CD14-positive monocyte (primary cell): ENCODE measurements around the gene SMIM29. TPM values are rescaled to one million over a fixed set of nuclear protein-coding genes. Genes with fewer than 3 reads are reported as not detected.

Experiments used
- DNase-seq, 3 donors: peaks; one replicate each; pipeline ENCODE4 v3.0.0-alpha.2; 2011 to 2022
- H2AFZ ChIP-seq: 2 replicates; pipeline ENCODE4 v1.6.0; 2012; ENCODE audit warnings: mild to moderate bottlenecking, low read depth, low read length, inconsistent platforms; ENCODE audit not compliant: insufficient read depth, poor library complexity, severe bottlenecking
- H3K27ac ChIP-seq, 2 donors: 1 replicate in 1 of 2; 2 replicates in 1 of 2; pipeline ENCODE4 v1.5.1; 2012 to 2013; ENCODE audit warnings: low read length in 2 of 2, control low read depth in 1 of 2, inconsistent platforms in 1 of 2, low read depth in 1 of 2, mild to moderate bottlenecking in 1 of 2
- H3K27me3 ChIP-seq, 2 donors: one replicate each; pipeline versions ENCODE4 v1.6.0 to v1.6.1; 2011 to 2013; ENCODE audit warnings: low read length in 2 of 2; ENCODE audit not compliant: control insufficient read depth in 2 of 2, insufficient read depth in 2 of 2
- H3K36me3 ChIP-seq, 2 donors: replicated peaks in 1 of 2; 1 replicate in 1 of 2; 2 replicates in 1 of 2; pipeline versions ENCODE4 v1.5.1 to v1.6.1; 2012 to 2013; ENCODE audit warnings: low read length in 2 of 2, control low read depth in 1 of 2, inconsistent platforms in 1 of 2, mild to moderate bottlenecking in 1 of 2; ENCODE audit not compliant: insufficient read depth in 2 of 2, control insufficient read depth in 1 of 2
- H3K4me1 ChIP-seq, 2 donors: 1 replicate in 1 of 2; 2 replicates in 1 of 2; pipeline versions ENCODE4 v1.5.1 to v1.6.1; 2012 to 2013; ENCODE audit warnings: low read length in 2 of 2, control low read depth in 1 of 2, inconsistent platforms in 1 of 2, mild to moderate bottlenecking in 1 of 2, moderate library complexity in 1 of 2; ENCODE audit not compliant: insufficient read depth in 2 of 2, control insufficient read depth in 1 of 2
- H3K4me2 ChIP-seq: replicated peaks from 2 replicates; pipeline ENCODE3; 2012; ENCODE audit warnings: low read length, moderate library complexity, mild to moderate bottlenecking; ENCODE audit not compliant: poor library complexity, severe bottlenecking; ENCODE audit errors: extremely low read depth
- H3K4me3 ChIP-seq, 3 experiments: fragments of 200-600 bp in 1 of 3; sonication (generic) in 1 of 3; replicated peaks in 1 of 3; 1 replicate in 2 of 3; 2 replicates in 1 of 3; pipeline ENCODE4 v1.5.1; 2011 to 2013; ENCODE audit warnings: low read length in 3 of 3, mild to moderate bottlenecking in 3 of 3, control low read depth in 2 of 3, low read depth in 2 of 3, inconsistent platforms in 1 of 3, moderate library complexity in 1 of 3
- H3K79me2 ChIP-seq: 2 replicates; pipeline ENCODE4 v1.6.0; 2012; ENCODE audit warnings: mild to moderate bottlenecking, control low read depth, inconsistent platforms, low read length, moderate library complexity; ENCODE audit not compliant: insufficient read depth
- H3K9ac ChIP-seq: 2 replicates; pipeline ENCODE4 v1.6.0; 2017; ENCODE audit warnings: low read length, mild to moderate bottlenecking; ENCODE audit not compliant: insufficient read depth, poor library complexity, severe bottlenecking
- H3K9me3 ChIP-seq, 2 donors: replicated peaks in 1 of 2; 1 replicate in 1 of 2; 2 replicates in 1 of 2; pipeline versions ENCODE4 v1.5.1 to v1.6.1; 2012 to 2013; ENCODE audit warnings: low read length in 2 of 2, control low read depth in 1 of 2; ENCODE audit not compliant: control insufficient read depth in 1 of 2, insufficient read depth in 1 of 2
- H4K20me1 ChIP-seq: 2 replicates; pipeline ENCODE4 v1.6.0; 2012; ENCODE audit warnings: mild to moderate bottlenecking, low read length, control low read depth, moderate library complexity; ENCODE audit not compliant: insufficient read depth
- H3K27ac Mint-ChIP-seq, 7 donors: one replicate each; pipeline ENCODE4 v1.8.0; 2020; ENCODE audit warnings: mild to moderate bottlenecking in 7 of 7, mixed read lengths in 7 of 7, moderate library complexity in 6 of 7, inconsistent platforms in 2 of 7
- H3K27me3 Mint-ChIP-seq, 3 donors: one replicate each; pipeline ENCODE4 v1.8.0; 2021 to 2022; ENCODE audit warnings: low read depth in 3 of 3, mild to moderate bottlenecking in 3 of 3, mixed read lengths in 3 of 3, moderate library complexity in 3 of 3, inconsistent platforms in 1 of 3
- H3K36me3 Mint-ChIP-seq, 2 donors: one replicate each; pipeline ENCODE4 v1.8.0; 2020; ENCODE audit warnings: mixed read lengths in 2 of 2, inconsistent platforms in 1 of 2, mild to moderate bottlenecking in 1 of 2
- H3K4me1 Mint-ChIP-seq: one replicate; pipeline ENCODE4 v1.8.0; 2020; ENCODE audit warnings: mild to moderate bottlenecking, mixed read lengths
- H3K4me3 Mint-ChIP-seq, 2 donors: one replicate each; pipeline ENCODE4 v1.8.0; 2020; ENCODE audit warnings: mild to moderate bottlenecking in 2 of 2, mixed read lengths in 2 of 2, moderate library complexity in 1 of 2
- H3K9me3 Mint-ChIP-seq, 7 donors: one replicate each; pipeline ENCODE4 v1.8.0; 2020 to 2022; ENCODE audit warnings: mixed read lengths in 7 of 7, mild to moderate bottlenecking in 6 of 7, moderate library complexity in 6 of 7, inconsistent platforms in 2 of 7
- CTCF ChIP-seq: fragments of 200-600 bp; IDR thresholded peaks from one replicate; pipeline ENCODE4 v1.8.0; 2022; ENCODE audit warnings: antibody characterized with exemption, mild to moderate bottlenecking
- WGBS: methylation state at CpG from one replicate; pipeline ENCODE4 v1.1.5; 2013; ENCODE audit warnings: missing lambda C conversion rate; ENCODE audit not compliant: insufficient coverage; 5-methylcytosine and 5-hydroxymethylcytosine counted together
- intact Hi-C, 2 donors: fragments of 100-400 bp; cut with micrococcal nuclease; formaldehyde crosslinking; loops; one replicate each; pipeline versions ENCODE4 v1.15.0 to v1.15.1; 2023
- polyA plus RNA-seq, 3 donors: library from polyadenylated mRNA; depleted of rRNA in 1 of 3; unstranded in 2 of 3; stranded (reverse) in 1 of 3; fragments of 300-500 nt in 2 of 3; fragments of >200 nt in 1 of 3; fragmentation: Illumina TruSeq in 2 of 3; gene quantifications; 1 replicate in 2 of 3; 2 replicates in 1 of 3; pipeline ENCODE4 v1.2.3, GENCODE V29; 2012 to 2021

SMIM29 gene
- polyA plus RNA-seq, 3 donors, result 57.2 to 66.7 (median 60.5) TPM

GRCh38 chr6:34231566-34232336 is 17.1 kb downstream of the SMIM29 start:
- no peak overlapping the region for H3K27ac ChIP-seq
- intact Hi-C loops, result no loop called here
- H3K9ac ChIP-seq, result no peak overlapping the region
- H3K4me3 Mint-ChIP-seq, result no peak overlapping the region
- no peak overlapping the region for H3K4me2 ChIP-seq
- TF ChIP-seq CTCF, result no peak
- H3K4me1 ChIP-seq, result peaks cover 30 to 41% of the 10 kb centered on the region in 2 donors
- no peaks in the 10 kb centered on the region for H4K20me1 ChIP-seq
- no peaks in the 10 kb centered on the region for H3K9me3 ChIP-seq
- peaks cover 0 to 2% of the 10 kb centered on the region in 2 donors for H3K36me3 Mint-ChIP-seq
- no peak overlapping the region for H2AFZ ChIP-seq
- H3K79me2 ChIP-seq, result no peaks in the 10 kb centered on the region
- no peaks in the 10 kb centered on the region for H3K27me3 ChIP-seq
- H3K27ac Mint-ChIP-seq, result peak overlapping the region in 4 of 7 donors; percentile 18 to 65 (median 40)
- H3K27me3 Mint-ChIP-seq, result peaks cover 1 to 5% (median 2%) of the 10 kb centered on the region in 3 donors
- WGBS, result 100% methylated on average over 16 of the region's 17 CpGs
- peaks cover 0 to 3% (median 0%) of the 10 kb centered on the region in 7 donors for H3K9me3 Mint-ChIP-seq
- no peak for DNase-seq
- H3K4me1 Mint-ChIP-seq, result peaks cover 40% of the 10 kb centered on the region
- no peak overlapping the region for H3K4me3 ChIP-seq
- no peaks in the 10 kb centered on the region for H3K36me3 ChIP-seq

- H3K4me3 Mint-ChIP-seq, result no peak overlapping the region
- Histone ChIP-seq H3K9me3 (no peaks in the 10 kb centered on the region), H3K27ac (no peak overlapping the region), H3K9ac (no peak overlapping the region), H3K4me3 (no peak overlapping the region), H4K20me1 (no peaks in the 10 kb centered on the region), H3K79me2 (no peaks in the 10 kb centered on the region), H2AFZ (peak overlapping the region; percentile 39), H3K36me3 (no peaks in the 10 kb centered on the region), H3K27me3 (no peaks in the 10 kb centered on the region), H3K4me1 (peaks cover 24 to 35% of the 10 kb centered on the region in 2 donors), H3K4me2 (no peak overlapping the region)
- H3K27me3 Mint-ChIP-seq, result peaks cover 1 to 7% (median 2%) of the 10 kb centered on the region in 3 donors
- intact Hi-C loops, result no loop called here
- peak overlapping the region in 5 of 7 donors; percentile 30 to 79 (median 38) for H3K27ac Mint-ChIP-seq
- peaks cover 0 to 2% of the 10 kb centered on the region in 2 donors for H3K36me3 Mint-ChIP-seq
- no peak for TF ChIP-seq CTCF
- WGBS, result 46% methylated on average over 4 of the region's 5 CpGs
- no peak for DNase-seq
- H3K4me1 Mint-ChIP-seq, result peaks cover 40% of the 10 kb centered on the region
- H3K9me3 Mint-ChIP-seq, result peaks cover 0 to 3% (median 0%) of the 10 kb centered on the region in 7 donors
Measured at GRCh38 chr6:34230653-34231371, 18.0 kb downstream of the SMIM29 start.
